Activated CD8-positive, alpha-beta memory T cell treated with anti-CD3 and anti-CD28 coated beads, Interleukin-2, amount 50 U/mL, for 1 hour (primary cell): ENCODE data around the gene PSMD11.

Experiments used
- DNase-seq: peaks from one replicate; pipeline ENCODE4 v3.0.0-alpha.2; 2020; ENCODE audit errors: extremely low read depth

Gene PSMD11

DNA sequence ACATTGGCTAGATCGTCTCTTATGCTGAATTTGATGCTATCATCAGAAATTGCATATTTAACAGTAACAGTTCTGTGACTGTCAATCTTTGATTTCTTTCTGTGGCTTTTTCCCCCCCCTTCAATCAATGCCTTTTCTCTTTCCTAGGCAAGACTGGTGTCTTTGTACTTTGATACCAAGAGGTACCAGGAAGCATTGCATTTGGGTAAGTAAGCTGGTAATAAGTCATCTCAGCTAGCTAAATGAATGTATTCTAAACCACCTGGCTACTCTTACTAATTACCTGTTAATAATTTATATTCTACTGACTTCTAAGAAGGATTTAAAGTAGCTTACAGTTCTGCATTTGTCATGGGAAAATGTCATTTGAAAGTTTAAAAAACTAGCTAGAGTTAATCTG lies 20.1 kb downstream of the PSMD11 start:
- DNase-seq, result no peak

GRCh38 chr17:32467949-32468348 lies 23.6 kb downstream of the PSMD11 start:
- DNase-seq, result no peak

DNA sequence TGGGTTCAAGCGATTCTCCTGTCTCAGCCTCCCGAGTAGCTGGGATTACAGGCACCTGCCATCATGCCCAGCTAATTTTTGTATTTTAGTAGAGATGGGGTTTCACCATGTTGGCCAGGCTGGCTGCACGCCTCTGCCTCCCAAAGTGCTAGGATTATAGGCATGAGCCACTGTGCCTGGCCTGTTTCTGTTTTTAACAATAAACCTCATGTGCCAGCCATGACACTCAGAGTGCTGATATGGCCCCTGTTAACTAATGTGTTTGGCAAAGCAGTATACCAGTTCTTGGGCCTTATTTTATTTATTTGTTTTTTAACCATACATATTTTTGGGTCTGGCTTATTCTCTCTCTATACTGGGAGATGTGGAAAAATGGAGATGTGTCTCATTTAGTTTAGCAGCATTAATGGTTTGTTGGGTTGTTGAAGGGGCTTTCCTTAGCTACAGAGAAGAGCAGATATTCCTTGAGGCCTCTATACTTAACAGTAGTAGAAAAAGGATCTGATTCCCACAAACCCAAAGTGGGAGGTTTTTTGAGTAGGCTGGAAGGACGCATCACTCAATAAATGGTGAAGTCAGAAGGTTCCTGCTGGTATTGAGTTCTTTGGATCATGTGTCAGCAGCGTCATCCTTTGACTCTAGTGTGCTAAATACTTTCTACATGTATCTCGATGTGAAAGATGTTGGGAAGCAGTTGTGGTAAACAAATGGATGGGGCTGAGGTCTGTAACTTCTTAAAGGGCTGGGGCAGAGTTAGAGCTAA lies 26.3 kb downstream of the PSMD11 start:
- DNase-seq, result no peak

DNA sequence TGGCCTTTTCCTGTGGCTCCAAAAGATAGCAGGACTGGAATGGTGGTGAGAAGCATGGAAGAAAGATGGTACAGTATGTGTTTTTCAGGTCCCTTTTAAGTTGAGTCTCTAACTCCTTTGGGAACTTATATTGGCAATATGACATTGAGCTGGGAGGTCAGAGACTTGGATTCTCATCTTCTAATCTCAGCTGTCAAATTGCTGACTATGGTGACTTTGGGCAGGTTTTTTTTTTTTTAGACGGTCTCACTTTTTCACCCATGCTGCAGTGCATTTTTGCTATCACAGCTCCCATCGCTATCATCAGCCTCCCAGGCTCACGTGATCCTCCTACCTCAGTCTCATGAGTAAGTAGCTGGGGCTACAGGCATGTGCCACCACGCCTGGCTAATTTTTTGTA lies 27.3 kb downstream of the PSMD11 start:
- DNase-seq, result no peak

- no peak for DNase-seq
Measured at GRCh38 chr17:32475258-32475657, 30.9 kb downstream of the PSMD11 start.

GRCh38 chr17:32477220-32477619 lies 32.9 kb downstream of the PSMD11 start:
- no peak for DNase-seq

GRCh38 chr17:32479074-32479617 lies 34.8 kb downstream of the PSMD11 start:
- no peak for DNase-seq

GRCh38 chr17:32481193-32481592 lies 36.9 kb downstream of the PSMD11 start:
- no peak for DNase-seq

- DNase-seq, result no peak
Measured at GRCh38 chr17:32482568-32483320, 38.4 kb downstream of the PSMD11 start.

DNA sequence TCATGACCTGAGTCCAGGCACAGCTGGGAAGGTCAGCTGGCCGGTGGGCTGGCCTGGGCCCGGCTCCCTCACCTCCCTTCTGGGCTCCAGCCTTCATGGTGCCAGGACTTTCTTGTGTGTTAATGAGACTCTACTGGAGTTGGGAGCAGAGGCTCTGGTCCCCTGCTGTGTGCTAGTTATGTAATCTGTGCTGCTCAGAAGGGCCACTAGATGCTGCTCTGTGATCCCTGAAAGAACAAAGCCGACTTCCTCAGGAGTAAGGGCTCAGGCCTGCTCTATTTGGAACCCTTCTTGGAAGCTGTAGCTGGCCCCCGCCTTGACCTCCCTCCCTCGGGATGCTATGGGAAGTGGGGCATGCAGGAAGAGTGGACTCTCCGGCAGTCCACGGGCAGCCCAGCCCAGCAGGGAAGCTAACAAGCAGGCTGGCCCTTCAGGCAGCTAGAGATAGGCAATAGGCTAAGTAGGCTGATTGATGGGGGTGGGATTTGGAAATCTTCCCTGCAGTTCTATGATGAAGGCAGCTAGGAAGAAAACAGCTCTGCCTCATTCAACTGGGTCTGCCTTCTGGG lies 39.2 kb downstream of the PSMD11 start:
- no peak for DNase-seq

DNA sequence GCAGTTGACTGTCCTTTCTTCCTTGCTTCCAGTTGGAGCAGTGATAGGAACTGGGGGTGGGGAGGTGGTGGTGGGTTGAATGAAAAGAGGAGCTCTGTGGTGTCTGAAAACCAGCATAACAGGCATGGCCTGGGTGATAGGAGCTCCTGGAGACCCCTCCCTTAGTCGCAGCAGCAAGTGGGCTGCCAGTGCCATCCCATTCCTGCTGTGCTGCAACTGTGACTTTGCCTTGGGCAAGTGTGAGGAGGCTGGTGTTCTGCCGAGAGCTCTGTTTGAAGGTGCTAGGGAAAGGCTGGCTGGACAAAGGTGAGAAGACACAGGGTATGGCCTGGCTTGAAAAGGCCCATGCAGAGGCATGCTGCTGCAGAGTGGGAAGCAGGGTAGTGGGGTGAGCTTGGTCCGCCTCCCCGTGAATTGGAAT lies 39.7 kb downstream of the PSMD11 start:
- DNase-seq, result no peak

GRCh38 chr17:32484628-32485027 lies 40.3 kb downstream of the PSMD11 start:
- no peak for DNase-seq

GRCh38 chr17:32485261-32486110 lies 41.2 kb downstream of the PSMD11 start:
- no peak for DNase-seq

DNA sequence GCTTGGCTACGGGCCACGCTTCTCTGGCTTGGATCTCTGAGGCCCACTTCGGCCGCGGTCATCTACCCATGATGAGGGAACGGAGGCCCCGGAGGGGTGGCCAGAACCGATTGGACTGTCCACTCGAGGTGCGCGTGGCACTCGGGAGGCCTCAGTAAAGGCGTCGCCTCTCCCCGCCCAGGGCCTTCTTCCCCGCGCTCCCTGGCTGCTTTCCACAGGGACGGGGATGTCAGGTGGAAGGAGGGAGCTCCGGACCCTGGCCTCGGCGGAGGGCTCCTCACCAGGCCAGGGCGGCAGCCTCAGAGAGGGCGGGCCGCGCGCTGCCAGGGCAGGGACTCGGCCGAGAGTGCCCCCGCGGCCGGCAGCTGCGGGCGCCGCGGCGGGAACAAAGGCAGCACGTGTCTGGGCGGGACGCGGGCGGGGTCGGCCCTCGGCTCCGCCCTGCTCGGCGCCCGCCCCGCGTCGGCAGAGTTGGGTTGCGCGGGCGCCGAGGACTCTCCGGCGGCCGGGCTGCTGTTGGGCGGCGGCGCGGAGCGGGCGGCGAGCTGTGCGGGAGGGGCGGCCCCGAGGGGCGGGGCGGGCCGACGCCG lies 41.9 kb downstream of the PSMD11 start:
- DNase-seq, result no peak

DNA sequence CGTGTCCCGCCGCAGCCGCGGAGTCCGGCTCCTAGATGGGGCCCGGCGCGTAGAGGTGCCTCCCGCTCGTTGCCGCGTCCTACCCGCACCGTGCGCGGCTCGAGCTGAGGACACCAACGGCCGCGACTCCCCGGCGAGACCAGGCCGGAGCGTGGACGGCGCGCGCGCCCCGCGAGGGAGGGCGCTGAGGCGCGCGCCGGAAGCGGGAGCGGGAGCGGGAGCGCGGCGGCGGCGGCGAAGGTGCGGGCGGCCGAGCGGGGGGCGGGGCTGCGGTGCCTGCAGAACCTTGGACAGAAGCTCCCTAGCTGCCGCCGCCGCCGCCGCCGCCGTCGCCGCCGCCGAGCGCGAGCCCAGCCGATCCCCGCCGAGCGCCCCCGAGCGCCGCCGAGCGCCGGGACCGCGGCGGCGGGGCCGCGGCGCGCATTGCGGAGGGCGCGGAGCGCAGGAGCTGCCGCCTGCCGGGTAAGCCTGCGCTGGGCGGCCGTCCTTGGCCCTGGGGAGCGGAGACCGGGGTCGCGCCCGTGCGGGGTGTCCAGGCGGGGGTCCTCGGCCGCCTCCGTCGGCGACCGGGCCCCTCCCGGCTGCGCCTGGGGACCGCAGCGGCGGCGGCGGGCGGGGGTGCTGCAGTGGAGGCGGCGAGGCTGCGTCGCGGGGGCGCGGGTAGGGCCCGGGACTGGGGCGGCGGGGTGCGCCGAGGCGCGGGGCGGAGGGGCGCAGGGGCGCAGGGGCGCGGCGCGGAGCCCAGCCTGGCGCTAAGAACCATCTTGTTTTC lies 42.6 kb downstream of the PSMD11 start, which contains the start of gene CDK5R1:
CDK5R1 (plus strand) TSS at position 293 of the 772 bp plus-strand sequence. CDS start 628 bp downstream, outside the sequence.
- no peak for DNase-seq

- DNase-seq, result no peak
Measured at GRCh38 chr17:32487473-32488176, 43.3 kb downstream of the PSMD11 start.

GRCh38 chr17:32488177-32488542 lies 43.9 kb downstream of the PSMD11 start:
- no peak for DNase-seq

GRCh38 chr17:32488604-32489180 lies 44.4 kb downstream of the PSMD11 start:
- DNase-seq, result no peak

DNA sequence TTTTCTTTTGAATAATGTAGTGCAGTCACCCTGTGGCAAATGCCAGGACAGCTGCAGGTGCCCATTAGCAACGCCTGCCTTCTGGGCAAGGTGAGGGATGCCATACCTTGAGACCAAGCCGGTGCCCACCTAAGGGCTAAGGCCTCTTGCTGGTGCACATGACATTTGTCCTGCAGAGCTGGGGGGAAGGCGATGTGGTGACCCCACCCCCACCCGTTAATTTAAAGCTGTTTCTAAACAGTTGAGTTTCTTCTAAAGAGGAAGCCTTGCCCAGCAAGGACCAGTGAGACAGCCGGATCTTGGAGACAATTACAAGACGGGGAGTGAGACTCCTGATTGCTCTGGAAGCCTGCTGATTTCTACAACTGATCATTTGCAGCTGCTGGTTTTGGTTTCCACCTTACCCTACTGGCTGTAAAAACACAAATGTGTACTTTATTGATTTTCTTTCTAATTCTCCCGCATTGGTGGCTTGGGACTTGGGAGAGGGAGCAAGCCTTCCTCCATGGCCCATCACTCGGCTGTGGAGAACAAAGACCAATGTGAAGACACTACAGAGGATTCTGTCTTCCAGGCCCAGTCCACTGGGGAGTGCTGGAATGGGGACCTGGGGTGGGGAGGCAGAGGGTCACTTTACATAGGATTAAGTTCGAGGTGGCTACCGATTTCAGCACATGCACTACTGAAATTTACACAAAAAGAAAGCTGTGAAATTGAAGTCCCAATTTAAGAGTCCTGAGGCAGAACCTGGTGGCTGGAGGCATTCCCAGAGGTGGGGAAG lies 45.2 kb downstream of the PSMD11 start:
- no peak for DNase-seq
